ENCODE results near the gene TMEM245. TPM values are rescaled to one million over a fixed set of nuclear protein-coding genes. Genes with fewer than 3 reads are reported as not detected.

TMEM245 gene
- polyA plus RNA-seq, 4 donors, result 66.8 to 78.5 (median 71.8) TPM

- DNase-seq (ENCODE audit: low read depth in 4 of 4, low spot score in 3 of 4), result no peak
These were observed 12.1 kb downstream of the TMEM245 start for GRCh38 chr9:109107402-109108240.

GRCh38 chr9:109101810-109102209, 17.9 kb downstream of the TMEM245 start:
- no peak for DNase-seq (ENCODE audit: low read depth in 4 of 4, low spot score in 3 of 4)

DNA sequence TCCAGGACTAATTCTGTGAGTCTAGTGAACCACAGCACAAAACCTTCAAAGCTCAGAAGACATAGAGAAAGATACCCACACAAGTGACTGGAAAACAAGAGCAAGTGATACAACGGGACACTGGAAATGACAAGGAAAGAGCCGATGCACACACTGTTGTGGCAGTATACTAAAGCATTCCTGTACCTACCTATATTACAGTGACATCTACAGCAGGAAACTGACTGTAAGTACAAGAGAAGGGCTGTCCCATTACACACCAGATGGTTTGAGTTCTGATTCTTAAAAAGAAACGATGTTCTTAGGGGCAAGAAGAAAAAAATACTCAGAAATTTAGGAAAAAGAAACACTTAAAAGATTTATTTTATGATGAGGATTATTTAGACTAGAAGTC, 18.5 kb downstream of the TMEM245 start:
- no peak for DNase-seq (ENCODE audit: low read depth in 4 of 4, low spot score in 3 of 4)

DNA sequence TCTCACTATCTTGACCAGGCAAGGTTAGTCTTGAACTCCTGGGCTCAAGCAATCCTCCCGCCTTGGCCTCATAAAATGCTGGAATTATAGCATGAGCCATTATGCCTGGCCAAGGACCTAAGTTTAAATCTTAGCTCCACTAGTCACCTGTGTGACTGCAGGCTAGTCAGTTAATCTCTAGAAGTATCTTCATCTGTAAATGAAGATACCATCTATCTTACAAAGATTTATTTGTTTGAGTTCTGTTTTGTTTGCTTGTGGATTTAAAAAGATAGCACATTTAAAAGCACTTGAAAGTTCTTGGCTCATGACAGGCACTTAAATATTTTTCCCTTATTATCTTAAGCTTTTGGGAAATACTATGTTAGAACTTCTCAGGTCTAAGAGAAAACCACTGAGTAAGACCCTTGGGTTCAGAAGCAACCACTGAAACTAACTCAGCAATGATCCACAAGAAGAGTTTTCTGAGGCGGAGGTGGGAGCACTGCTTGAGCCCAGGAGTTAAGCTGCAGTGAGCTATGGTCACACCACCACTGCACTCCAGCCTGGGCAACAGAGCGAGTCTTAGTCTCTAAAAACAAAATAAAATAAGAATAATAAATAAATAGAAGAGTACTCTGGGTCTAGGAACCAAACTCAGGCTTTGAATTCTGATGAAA, 19.1 kb downstream of the TMEM245 start:
- DNase-seq (ENCODE audit: low read depth in 4 of 4, low spot score in 3 of 4), result no peak

DNA sequence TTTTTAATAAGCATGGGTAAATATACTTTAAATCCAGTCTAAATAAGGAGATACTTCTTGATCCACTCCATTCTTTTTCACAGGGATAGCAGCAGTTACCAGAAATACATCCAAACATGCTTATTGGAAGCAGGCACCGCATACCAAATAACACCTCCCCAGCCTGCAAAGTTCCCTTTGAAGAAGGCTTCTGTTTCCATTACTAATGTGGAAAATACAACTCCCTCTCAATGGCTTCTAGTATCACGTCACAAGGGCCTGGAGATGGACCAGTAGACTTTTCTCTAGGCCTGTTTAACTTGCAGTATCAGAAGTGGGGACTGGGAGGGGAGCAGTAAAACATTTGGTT, 20.8 kb downstream of the TMEM245 start:
- DNase-seq (ENCODE audit: low read depth in 4 of 4, low spot score in 3 of 4), result no peak

DNA sequence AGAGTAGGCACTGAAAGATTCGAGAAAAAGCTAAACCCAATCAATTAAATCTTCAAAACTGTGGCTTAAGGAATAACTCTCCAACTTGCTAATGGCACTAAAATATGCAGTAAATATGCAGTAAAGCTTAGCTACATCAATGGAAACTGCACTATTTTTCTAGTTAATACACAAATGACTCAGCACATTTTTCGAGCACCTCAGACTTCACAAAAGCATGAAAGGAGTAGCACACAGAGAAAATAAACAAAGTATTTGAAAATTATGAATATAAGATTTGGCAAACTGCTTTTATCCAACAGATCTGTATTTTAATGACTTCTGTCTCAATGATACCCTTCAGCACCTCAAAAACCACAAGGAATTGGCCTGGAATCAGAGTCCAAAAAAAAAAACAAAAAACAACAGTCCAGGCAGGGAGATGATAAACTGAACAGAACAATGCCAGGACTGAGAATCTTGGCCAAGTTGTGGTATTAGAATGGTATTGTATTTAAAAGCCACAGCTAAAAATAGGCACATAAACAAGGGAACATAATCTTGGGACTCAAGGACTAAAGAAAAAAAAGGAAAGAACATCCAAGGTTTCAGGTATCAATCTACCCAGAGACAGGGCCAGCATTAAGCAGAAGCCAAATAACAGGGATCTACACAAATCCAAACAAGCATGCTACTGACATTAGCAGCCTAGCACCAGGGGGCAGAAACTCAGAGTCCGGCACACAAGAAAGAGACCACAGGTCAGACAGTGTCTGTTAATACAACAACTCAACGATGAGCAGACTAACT, 21.4 kb downstream of the TMEM245 start:
- no peak for DNase-seq (ENCODE audit: low read depth in 4 of 4, low spot score in 3 of 4)

- no peak for DNase-seq (ENCODE audit: low read depth in 4 of 4, low spot score in 3 of 4)
These were observed 22.6 kb downstream of the TMEM245 start for GRCh38 chr9:109097146-109097545.

DNA sequence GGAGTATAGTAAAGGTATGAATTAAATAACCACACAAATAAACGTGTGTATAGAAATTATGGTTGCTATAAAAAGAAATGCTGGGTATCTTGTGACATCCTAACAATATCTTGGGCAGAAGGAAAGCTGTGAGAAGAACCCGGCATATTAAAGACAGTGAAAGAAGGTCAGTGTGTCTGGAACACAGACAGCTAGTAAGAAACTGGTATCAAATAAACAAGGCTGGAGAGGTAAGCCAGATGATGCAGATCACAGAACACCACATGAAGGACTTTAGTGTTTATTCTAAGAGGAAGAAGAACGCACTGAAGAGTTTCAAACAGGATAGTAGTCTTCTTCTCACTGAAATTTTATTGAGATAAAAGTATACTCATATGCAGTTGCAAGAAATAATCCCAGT, 24.4 kb downstream of the TMEM245 start:
- no peak for DNase-seq (ENCODE audit: low read depth in 4 of 4, low spot score in 3 of 4)

- no peak for DNase-seq (ENCODE audit: low read depth in 4 of 4, low spot score in 3 of 4)
These were observed 25.5 kb downstream of the TMEM245 start for GRCh38 chr9:109094268-109094667.

DNA sequence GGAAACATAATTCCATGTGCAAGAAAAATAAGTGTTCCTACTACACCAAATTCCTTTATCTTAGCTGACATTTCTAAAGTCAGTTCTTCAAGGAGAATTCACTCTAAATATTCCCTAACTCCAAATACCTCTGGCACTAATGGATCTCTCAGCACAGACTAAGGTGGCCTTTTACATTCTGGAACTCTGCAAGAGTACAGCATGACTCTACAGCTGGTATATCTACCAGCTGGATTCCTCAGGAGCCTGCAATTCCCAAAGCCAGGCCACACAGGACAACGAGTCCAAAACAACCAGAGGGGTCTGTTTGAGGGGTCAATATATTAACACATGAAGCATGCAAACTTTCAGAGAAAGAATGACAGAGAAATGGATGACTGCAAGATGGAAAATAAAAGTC, 27.2 kb downstream of the TMEM245 start:
- DNase-seq (ENCODE audit: low read depth in 4 of 4, low spot score in 3 of 4), result no peak

DNA sequence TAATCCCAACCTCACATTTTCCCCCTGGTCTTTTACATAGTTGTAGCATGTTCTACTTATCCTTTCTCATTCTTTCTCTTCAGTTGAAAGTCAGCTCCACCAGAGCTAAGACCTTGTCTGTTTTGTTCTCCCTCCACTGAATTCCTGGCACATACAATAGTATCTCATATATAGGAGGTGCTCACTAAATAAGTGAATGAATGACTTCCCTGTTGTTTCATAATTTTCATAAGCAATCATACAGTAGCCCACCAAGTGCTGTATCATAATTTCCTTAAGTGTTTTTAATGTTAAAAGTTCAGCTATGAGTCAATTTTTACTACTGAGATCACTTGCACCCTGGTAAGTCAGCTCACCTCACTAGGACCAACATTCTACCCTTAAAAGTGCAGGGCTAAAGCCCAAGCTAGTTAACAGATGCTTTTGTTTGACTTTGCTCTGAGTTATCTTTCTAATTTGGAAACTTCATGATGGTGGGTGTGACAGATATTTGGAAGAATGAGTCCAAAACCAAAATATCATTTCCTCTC, 27.6 kb downstream of the TMEM245 start:
- no peak for DNase-seq (ENCODE audit: low read depth in 4 of 4, low spot score in 3 of 4)

DNA sequence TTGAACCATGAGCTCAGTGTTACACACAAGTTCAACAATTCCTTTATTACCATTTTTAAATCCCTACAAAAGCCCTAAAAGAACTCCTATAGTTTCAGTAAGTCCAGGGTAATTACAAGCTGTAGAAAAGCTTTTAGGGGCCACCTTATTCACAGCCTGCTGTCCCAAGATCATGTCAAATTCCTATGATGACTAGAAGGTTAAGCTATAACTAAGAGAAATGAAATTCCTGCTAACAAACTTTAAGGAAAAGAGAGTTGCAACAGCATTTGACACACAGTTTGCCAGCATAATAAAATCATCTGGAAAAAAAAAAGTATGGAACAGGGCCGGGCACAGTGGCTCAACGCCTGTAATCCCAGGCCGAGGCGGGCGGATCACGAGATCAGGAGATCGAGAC, 31.5 kb downstream of the TMEM245 start:
- no peak for DNase-seq (ENCODE audit: low read depth in 4 of 4, low spot score in 3 of 4)

DNA sequence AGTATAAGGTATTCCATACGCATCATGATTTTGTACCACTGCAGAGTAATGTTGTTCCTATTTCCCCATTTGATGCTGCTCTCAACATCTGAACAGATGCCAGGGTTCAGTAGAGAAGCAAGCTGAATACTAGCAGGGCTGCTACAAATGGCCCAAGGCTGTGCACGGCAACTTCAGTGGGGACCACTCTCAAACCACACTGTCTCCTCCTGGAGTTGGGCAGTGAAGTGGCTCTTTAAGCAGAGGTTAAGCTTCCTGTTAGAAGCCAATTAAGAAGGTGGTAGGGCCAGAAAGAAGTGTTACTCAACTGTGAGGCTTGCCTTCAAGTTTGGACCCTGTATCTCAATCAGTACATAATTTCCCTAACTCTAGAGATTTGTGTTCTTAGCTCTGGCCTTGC, 32.0 kb downstream of the TMEM245 start:
- no peak for DNase-seq (ENCODE audit: low read depth in 4 of 4, low spot score in 3 of 4)

DNA sequence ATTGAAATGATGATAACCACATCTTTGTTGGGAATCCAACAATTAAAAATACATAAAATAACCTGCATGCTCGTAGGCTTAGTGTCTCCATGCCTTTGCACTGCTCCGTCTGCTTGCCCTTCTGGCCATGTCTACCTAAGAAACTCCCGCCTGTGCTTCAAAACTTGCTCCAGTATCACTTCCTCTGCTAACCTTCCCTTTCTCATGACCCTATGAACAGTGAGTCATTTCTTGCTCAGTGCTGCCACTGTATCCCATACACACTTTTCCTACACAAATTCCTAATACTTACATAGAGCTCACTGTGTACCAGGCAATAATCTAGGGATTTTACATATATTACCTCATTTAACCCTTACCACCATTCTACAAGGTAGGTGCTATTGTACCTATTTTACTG, 33.5 kb downstream of the TMEM245 start:
- DNase-seq (ENCODE audit: low read depth in 4 of 4, low spot score in 3 of 4), result no peak

DNA sequence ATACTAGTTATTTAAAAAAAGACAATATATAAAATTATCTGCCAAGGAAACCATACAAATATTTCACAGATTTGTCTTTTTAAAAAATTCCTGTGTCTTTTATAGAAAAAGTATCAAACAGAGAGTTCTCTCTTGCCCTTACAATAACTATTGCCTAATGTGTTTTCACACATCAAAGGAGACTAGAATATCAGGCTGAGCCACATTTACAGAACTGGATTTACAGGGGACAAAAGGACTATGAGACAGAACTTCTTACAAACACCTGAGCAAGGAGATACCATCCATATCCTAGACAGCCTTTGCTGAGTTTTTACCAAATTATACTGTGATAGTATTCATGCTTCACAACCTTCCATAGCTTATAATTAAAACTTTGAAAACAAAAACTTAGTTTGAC, 34.2 kb downstream of the TMEM245 start:
- DNase-seq (ENCODE audit: low read depth in 4 of 4, low spot score in 3 of 4), result no peak

- no peak for DNase-seq (ENCODE audit: low read depth in 4 of 4, low spot score in 3 of 4)
These were observed 35.8 kb downstream of the TMEM245 start for GRCh38 chr9:109083813-109084405.

- DNase-seq (ENCODE audit: low read depth in 4 of 4, low spot score in 3 of 4), result no peak
These were observed 36.6 kb downstream of the TMEM245 start for GRCh38 chr9:109083141-109083540.

- no peak for DNase-seq (ENCODE audit: low read depth in 4 of 4, low spot score in 3 of 4)
These were observed 37.6 kb downstream of the TMEM245 start for GRCh38 chr9:109082091-109082620.

- DNase-seq (ENCODE audit: low read depth in 4 of 4, low spot score in 3 of 4), result no peak
These were observed 45.4 kb downstream of the TMEM245 start for GRCh38 chr9:109074236-109074889.

DNA sequence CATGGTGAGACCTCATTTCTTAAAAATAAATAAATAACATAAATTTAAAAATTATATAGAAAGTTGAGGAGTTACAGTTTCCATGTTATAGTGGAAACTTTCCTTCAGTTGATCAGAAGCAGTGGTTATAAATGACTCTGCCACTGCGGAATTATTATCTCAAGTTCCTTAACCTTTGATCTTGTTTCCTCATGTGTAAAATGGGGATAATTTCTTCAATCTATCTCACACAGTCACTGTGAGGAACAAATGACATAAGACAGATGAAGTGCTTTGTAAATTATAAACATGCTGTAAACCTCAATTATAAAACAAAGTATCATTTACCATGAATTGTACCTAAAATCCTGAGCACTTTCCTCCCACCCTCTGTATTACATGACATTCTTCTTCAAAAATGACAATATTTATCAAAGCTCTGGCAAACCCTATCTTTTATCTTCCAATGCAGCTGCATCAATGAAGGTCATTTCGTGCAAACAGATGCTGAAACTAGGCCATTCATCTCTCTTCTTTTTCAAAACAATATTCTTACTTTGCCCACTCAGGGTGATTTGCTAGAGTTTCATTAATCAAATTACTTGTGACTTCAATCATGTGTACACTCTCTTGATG, 46.8 kb downstream of the TMEM245 start:
- no peak for DNase-seq (ENCODE audit: low read depth in 4 of 4, low spot score in 3 of 4)
